Neural progenitor cell (in vitro differentiated cells): Measurements from ENCODE around the gene TXNDC17. TPM values are rescaled to one million over a fixed set of nuclear protein-coding genes. Genes with fewer than 3 reads are reported as not detected.

Experiments
- DNase-seq: peaks from one replicate; pipeline ENCODE4 v3.0.0-alpha.2; 2016; ENCODE audit warnings: low spot score
- H2AFZ ChIP-seq: fragments of 200-600 bp; sonication (generic); replicated peaks from 2 replicates; pipeline ENCODE4 v1.6.1; 2016; ENCODE audit warnings: antibody characterized with exemption
- H3F3A ChIP-seq: fragments of 200-600 bp; sonication (generic); 2 replicates; pipeline ENCODE4 v1.6.1; 2016; ENCODE audit warnings: antibody characterized with exemption, low read depth
- H3K27ac ChIP-seq: fragments of 200-600 bp; sonication (generic); 2 replicates; pipeline ENCODE4 v1.5.1; 2016; ENCODE audit warnings: mild to moderate bottlenecking
- H3K27me3 ChIP-seq: fragments of 200-600 bp; sonication (generic); 2 replicates; pipeline ENCODE4 v1.6.1; 2016; ENCODE audit warnings: mild to moderate bottlenecking, moderate library complexity
- H3K36me3 ChIP-seq: fragments of 200-600 bp; sonication (generic); 2 replicates; pipeline ENCODE4 v1.5.1; 2016
- H3K4me1 ChIP-seq: fragments of 200-600 bp; sonication (generic); 2 replicates; pipeline ENCODE4 v1.6.1; 2016; ENCODE audit warnings: mixed run types
- H3K4me2 ChIP-seq: fragments of 200-600 bp; sonication (generic); 2 replicates; pipeline ENCODE4 v1.6.1; 2016
- H3K4me3 ChIP-seq: fragments of 200-600 bp; sonication (generic); 2 replicates; pipeline ENCODE4 v1.5.1; 2016
- H3K79me2 ChIP-seq: fragments of 200-600 bp; sonication (generic); 2 replicates; pipeline ENCODE4 v1.6.1; 2016; ENCODE audit warnings: low read depth
- H3K9ac ChIP-seq: fragments of 200-600 bp; sonication (generic); 2 replicates; pipeline ENCODE4 v1.6.1; 2016
- H3K9me3 ChIP-seq: fragments of 200-600 bp; sonication (generic); 2 replicates; pipeline ENCODE4 v1.5.1; 2016; ENCODE audit warnings: low read depth
- H4K20me1 ChIP-seq: fragments of 200-600 bp; sonication (generic); 2 replicates; pipeline ENCODE4 v1.6.1; 2016; ENCODE audit warnings: low read depth
- H3K27ac Mint-ChIP-seq: 3 replicates; pipeline ENCODE4 v1.8.0; 2021; ENCODE audit warnings: mixed read lengths
- H3K27me3 Mint-ChIP-seq: 2 replicates; pipeline ENCODE4 v1.8.0; 2022; ENCODE audit warnings: low read depth, mild to moderate bottlenecking, inconsistent platforms, moderate library complexity, mixed read lengths; ENCODE audit not compliant: insufficient read depth
- H3K36me3 Mint-ChIP-seq: 3 replicates; pipeline ENCODE4 v1.8.0; 2021; ENCODE audit warnings: mixed read lengths
- H3K4me1 Mint-ChIP-seq: 3 replicates; pipeline ENCODE4 v1.8.0; 2021; ENCODE audit warnings: mixed read lengths
- H3K4me3 Mint-ChIP-seq: 3 replicates; pipeline ENCODE4 v1.8.0; 2021; ENCODE audit warnings: mild to moderate bottlenecking, moderate library complexity, mixed read lengths
- H3K9me3 Mint-ChIP-seq: 3 replicates; pipeline ENCODE4 v1.8.0; 2020; ENCODE audit warnings: mixed read lengths
- CTCF ChIP-seq: fragments of 200-600 bp; sonication (generic); IDR thresholded peaks from 2 replicates; pipeline ENCODE4 v1.5.1; 2017; ENCODE audit warnings: antibody characterized with exemption, mild to moderate bottlenecking
- EZH2 ChIP-seq: fragments of 200-600 bp; sonication (generic); IDR thresholded peaks from 2 replicates; pipeline ENCODE4 v1.6.1; 2017; ENCODE audit warnings: antibody characterized with exemption, mild to moderate bottlenecking, moderate library complexity
- EZH2phosphoT487 ChIP-seq: fragments of 200-600 bp; sonication (generic); IDR thresholded peaks from 2 replicates; pipeline ENCODE4 v1.6.1; 2017; ENCODE audit warnings: antibody characterized with exemption
- total RNA-seq: library from RNA; depleted of rRNA; stranded (reverse); fragments of >200 nt; gene quantifications from 2 replicates; pipeline ENCODE4 v1.2.3, GENCODE V29; 2015; ENCODE audit warnings: low replicate concordance

The TXNDC17 gene
- total RNA-seq, 1 donor from 2014 or later, result 175 TPM

- no peaks in the 10 kb centered on the region for H3K9me3 Mint-ChIP-seq
- peaks cover under 1% of the 10 kb centered on the region for H3K4me1 Mint-ChIP-seq
- Histone ChIP-seq H3K4me3 (no peak overlapping the region), H4K20me1 (no peaks in the 10 kb centered on the region), H3K4me1 (no peaks in the 10 kb centered on the region), H3K9ac (no peak overlapping the region), H3K27ac (no peak overlapping the region), H3K27me3 (no peaks in the 10 kb centered on the region), H3K4me2 (no peak overlapping the region), H3F3A (no peaks in the 10 kb centered on the region), H3K9me3 (no peaks in the 10 kb centered on the region), H3K36me3 (no peaks in the 10 kb centered on the region), H3K79me2 (no peaks in the 10 kb centered on the region), H2AFZ (no peak overlapping the region)
- no peaks in the 10 kb centered on the region for H3K36me3 Mint-ChIP-seq
- no peak overlapping the region for H3K27ac Mint-ChIP-seq
- H3K4me3 Mint-ChIP-seq, result no peak overlapping the region
- DNase-seq, result no peak
- peaks cover 9% of the 10 kb centered on the region for H3K27me3 Mint-ChIP-seq
- TF ChIP-seq EZH2, result no peak
- no peak for TF ChIP-seq CTCF
- no peak for TF ChIP-seq EZH2phosphoT487
These were observed 38.4 kb downstream of the TXNDC17 start for GRCh38 chr17:6679241-6679640.

- no peaks in the 10 kb centered on the region for H4K20me1 ChIP-seq
- H3K4me3 Mint-ChIP-seq, result no peak overlapping the region
- H3K27me3 ChIP-seq, result no peaks in the 10 kb centered on the region
- H3K9ac ChIP-seq, result no peak overlapping the region
- H3K4me1 ChIP-seq, result no peaks in the 10 kb centered on the region
- H3K27ac ChIP-seq, result no peak overlapping the region
- TF ChIP-seq EZH2 (no peak), CTCF (no peak), EZH2phosphoT487 (no peak)
- H3K4me3 ChIP-seq, result no peak overlapping the region
- H2AFZ ChIP-seq, result no peak overlapping the region
- H3K9me3 ChIP-seq, result no peaks in the 10 kb centered on the region
- peaks cover 7% of the 10 kb centered on the region for H3K27me3 Mint-ChIP-seq
- H3K9me3 Mint-ChIP-seq, result no peaks in the 10 kb centered on the region
- no peaks in the 10 kb centered on the region for H3F3A ChIP-seq
- no peaks in the 10 kb centered on the region for H3K36me3 Mint-ChIP-seq
- no peaks in the 10 kb centered on the region for H3K79me2 ChIP-seq
- H3K36me3 ChIP-seq, result no peaks in the 10 kb centered on the region
- DNase-seq, result no peak
- H3K4me2 ChIP-seq, result no peak overlapping the region
- H3K27ac Mint-ChIP-seq, result no peak overlapping the region
- peaks cover 3% of the 10 kb centered on the region for H3K4me1 Mint-ChIP-seq
These were observed 40.3 kb downstream of the TXNDC17 start for GRCh38 chr17:6681176-6681575.

DNA sequence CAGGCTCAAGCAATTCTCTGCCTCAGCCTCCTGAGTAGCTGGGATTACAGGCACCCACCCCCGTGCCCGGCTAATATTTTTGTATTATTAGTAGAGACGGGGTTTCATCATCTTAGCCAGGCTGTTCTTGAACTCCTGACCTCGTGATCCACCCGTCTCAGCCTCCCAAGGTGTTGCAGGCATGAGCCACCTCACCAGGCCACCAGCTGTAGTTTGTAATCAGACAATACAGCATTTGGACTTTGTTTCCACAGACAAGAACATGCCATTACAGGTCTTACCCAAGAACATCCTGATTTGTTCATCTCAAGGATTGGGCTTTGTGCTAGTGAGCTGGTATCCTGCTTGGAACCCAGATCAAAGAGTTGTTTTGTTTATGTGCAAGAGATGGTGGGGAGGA is 40.8 kb downstream of the TXNDC17 start:
- TF ChIP-seq EZH2phosphoT487 (no peak), EZH2 (no peak), CTCF (no peak)
- H4K20me1 ChIP-seq, result no peaks in the 10 kb centered on the region
- no peak overlapping the region for H3K4me3 ChIP-seq
- H3K4me3 Mint-ChIP-seq, result no peak overlapping the region
- H3K4me1 Mint-ChIP-seq, result peaks cover 3% of the 10 kb centered on the region
- no peak overlapping the region for H2AFZ ChIP-seq
- H3K4me1 ChIP-seq, result no peaks in the 10 kb centered on the region
- no peaks in the 10 kb centered on the region for H3K27me3 ChIP-seq
- no peaks in the 10 kb centered on the region for H3K79me2 ChIP-seq
- no peaks in the 10 kb centered on the region for H3K9me3 Mint-ChIP-seq
- no peak for DNase-seq
- no peak overlapping the region for H3K9ac ChIP-seq
- no peaks in the 10 kb centered on the region for H3K36me3 Mint-ChIP-seq
- H3K36me3 ChIP-seq, result no peaks in the 10 kb centered on the region
- no peak overlapping the region for H3K27ac Mint-ChIP-seq
- no peak overlapping the region for H3K4me2 ChIP-seq
- H3K27me3 Mint-ChIP-seq, result peaks cover 7% of the 10 kb centered on the region
- no peaks in the 10 kb centered on the region for H3K9me3 ChIP-seq
- no peak overlapping the region for H3K27ac ChIP-seq
- no peaks in the 10 kb centered on the region for H3F3A ChIP-seq
